ENCODE data around the gene CLIC2. TPM values are rescaled to one million over a fixed set of nuclear protein-coding genes. Genes with fewer than 3 reads are reported as not detected.

Gene CLIC2
- total RNA-seq, 1 experiment from 2014 or later, result not detected

GRCh38 chrX:155231163-155231562 is 103.3 kb downstream of the CLIC2 start:
- Mint-ChIP-seq H3K4me1 (ENCODE audit: low read depth, unreplicated experiment) (peaks cover 11% of the 10 kb centered on the region), H3K36me3 (ENCODE audit: insufficient read depth, unreplicated experiment) (peaks cover 30% of the 10 kb centered on the region), H3K27ac (ENCODE audit: unreplicated experiment) (no peak overlapping the region), H3K27me3 (ENCODE audit: insufficient read depth, unreplicated experiment) (no peaks in the 10 kb centered on the region), H3K9me3 (ENCODE audit: unreplicated experiment) (no peaks in the 10 kb centered on the region), H3K4me3 (ENCODE audit: unreplicated experiment) (no peak overlapping the region)
- TF ChIP-seq CTCF (IDR thresholded peaks at IDR 0.05; ENCODE audit: insufficient read depth in 1 of 2, low read depth in 1 of 2, low read length in 1 of 2, severe bottlenecking in 1 of 2, unreplicated experiment in 1 of 2), result no peak
- no TSS peak for BruUV-seq (replicated peaks)
- H3K4me3 ChIP-seq (ENCODE audit: low read depth, low read length), result no peak overlapping the region
- ChIA-PET CTCF (no interaction called here), POLR2A (no interaction called here)
- intact Hi-C loops (cut with micrococcal nuclease; ENCODE audit: unreplicated experiment), result no loop called here
- DNase-seq, result no peak
- no peaks in the 10 kb centered on the region for H3K27me3 ChIP-seq (replicated peaks; ENCODE audit: control insufficient read depth, insufficient read depth, low read length)
- no peaks in the 10 kb centered on the region for H3K9me3 ChIP-seq
- no peaks in the 10 kb centered on the region; the same call in 1 of the 2 replicates for H3K36me3 ChIP-seq (ENCODE audit: control insufficient read depth, insufficient read depth, low read length)
- no peaks in the 10 kb centered on the region; the same call in 1 of the 2 replicates for H3K4me1 ChIP-seq

Small RNA genes lying within 50 kb of the gene (microRNA-seq; reads per million reads assigned to microRNA genes)
- gene MIR1184-2, result not detected

Other genes starting within 250 kb of the CLIC2 start
- gene VBP1, start 118.2 kb downstream of the CLIC2 start, total RNA-seq (2022), result 54.8 and 56.8 TPM in 2 replicates
- gene RAB39B, start 70.1 kb downstream of the CLIC2 start, total RNA-seq (2022), result 0.18 and 0.23 TPM in 2 replicates
- gene F8A2, start 47.5 kb upstream of the CLIC2 start, total RNA-seq (2022), result not detected in 2 replicates
- gene F8A3, start 124.0 kb upstream of the CLIC2 start, total RNA-seq (2022), result 7.5 and 8.5 TPM in 2 replicates